NOMO-1 (cell line): ENCODE results near the gene ISYNA1.

ENCODE experiments used
- DNase-seq, 2 experiments: peaks; one replicate each; lab custom pipeline; 2025; ENCODE audit not compliant: unreplicated experiment in 2 of 2; lab: John Stamatoyannopoulos, UW

The ISYNA1 gene

GRCh38 chr19:18437491-18438330 is at the start of gene ISYNA1:
ISYNA1 (minus strand) TSS chr19:18438133; CDS start chr19:18437979, 154 bp downstream.
- DNase-seq: peak in 1 of 2 experiments; percentile 11

GRCh38 chr19:18486746-18487145 is 48.8 kb upstream of the ISYNA1 start:
- DNase-seq: no peak

DNA sequence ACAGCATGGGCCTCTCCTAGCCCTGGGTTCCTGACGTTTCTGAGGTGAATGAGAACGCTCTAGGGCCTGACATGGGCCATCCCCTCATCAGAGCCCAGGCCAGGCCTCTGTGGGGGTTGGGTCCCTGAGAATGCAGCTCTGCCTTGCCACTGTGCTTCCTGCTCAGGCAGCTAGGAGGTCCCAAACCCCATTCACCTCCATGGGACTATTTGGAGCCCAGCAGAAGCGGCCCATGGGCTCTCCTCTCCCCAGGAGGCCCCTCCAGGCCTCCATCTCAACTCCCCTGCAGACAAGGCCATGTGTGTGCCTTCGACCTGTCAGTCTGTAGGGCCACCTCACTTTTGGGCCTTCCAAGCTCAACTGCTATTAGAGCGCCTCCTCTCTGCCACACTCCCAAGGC is 47.1 kb upstream of the ISYNA1 start:
- DNase-seq: no peak

DNA sequence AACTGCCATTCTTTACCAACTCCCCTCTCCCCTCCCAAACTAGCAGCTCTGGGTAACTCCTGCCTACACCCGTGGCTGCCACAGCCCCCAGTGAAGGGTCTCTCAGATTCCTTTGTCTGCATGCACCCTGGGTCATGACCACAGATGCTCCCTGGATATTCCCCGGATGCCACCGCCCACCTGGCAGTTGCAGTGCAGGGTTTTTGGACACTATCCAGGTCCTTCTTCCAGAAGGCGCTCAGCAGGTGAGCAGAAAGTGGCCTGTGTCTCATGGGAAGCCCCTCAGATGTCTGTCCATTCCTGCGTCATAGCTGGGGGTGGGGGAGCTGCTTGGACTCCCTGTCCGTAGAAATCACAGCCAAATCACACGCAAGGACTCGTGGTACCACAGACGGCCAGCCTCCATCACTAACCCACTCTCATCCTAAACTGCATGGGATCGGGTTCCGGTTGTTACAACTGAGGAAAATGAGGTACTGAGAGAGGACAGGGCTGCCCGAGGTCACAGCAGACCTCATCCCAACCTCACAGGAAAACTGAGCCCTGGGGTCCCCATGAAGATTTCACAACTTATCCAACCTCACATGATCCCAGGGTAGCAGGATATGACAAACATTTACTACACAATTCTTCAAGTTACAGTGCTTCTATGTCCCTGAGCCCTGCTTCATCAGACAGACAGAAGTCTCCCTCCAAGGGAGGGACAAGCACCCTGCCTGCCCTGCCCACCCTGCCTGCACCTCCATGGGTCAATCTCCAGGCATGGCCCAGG is 45.4 kb upstream of the ISYNA1 start:
- DNase-seq: no peak

- no peak for DNase-seq
These were observed 43.7 kb upstream of the ISYNA1 start for GRCh38 chr19:18481505-18482222.

- DNase-seq: no peak
These were observed 42.2 kb upstream of the ISYNA1 start for GRCh38 chr19:18480006-18480691.

GRCh38 chr19:18478545-18479311 is 40.8 kb upstream of the ISYNA1 start:
- DNase-seq: peak; percentile 87 to 96

- no peak for DNase-seq
These were observed 40.0 kb upstream of the ISYNA1 start for GRCh38 chr19:18477974-18478373.

DNA sequence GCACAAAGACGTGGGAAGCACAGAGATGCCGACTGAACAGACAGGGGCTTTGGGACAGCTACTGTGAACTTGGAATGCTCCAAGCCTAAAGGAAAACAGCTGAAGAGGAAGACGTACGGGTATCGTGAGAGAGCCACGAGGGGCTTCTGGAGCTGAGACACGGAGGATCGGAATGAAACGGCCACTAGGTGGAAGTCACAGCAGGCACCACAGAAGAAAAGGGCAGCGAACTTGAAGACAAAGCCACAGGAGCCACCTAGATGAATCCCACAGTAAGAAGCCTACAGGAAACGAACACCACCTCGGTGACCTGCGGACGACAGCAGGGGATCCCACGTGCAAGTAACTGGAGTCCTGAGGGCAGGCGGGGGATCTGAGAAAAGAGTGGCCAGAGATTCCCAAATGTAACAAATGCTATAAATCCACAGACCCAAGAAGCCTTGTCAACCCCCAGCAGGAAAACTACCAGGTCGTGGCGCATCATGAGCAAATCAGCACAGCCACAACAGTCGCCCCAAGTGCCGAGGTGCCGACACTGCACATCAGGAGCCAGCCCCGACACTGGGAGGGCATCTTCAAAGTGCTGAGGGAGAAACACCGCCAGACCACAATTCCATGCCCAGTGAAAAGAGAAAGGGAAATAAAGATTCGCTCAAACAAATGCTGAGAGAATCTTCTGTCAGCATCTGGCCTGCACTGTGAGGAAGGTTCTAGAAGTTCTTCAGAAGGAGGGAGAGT is 39.3 kb upstream of the ISYNA1 start:
- peak in 1 of 2 experiments; percentile 13 for DNase-seq

- DNase-seq: no peak
These were observed 38.6 kb upstream of the ISYNA1 start for GRCh38 chr19:18476507-18477041.

GRCh38 chr19:18475762-18476331 is 37.9 kb upstream of the ISYNA1 start:
- no peak for DNase-seq

DNA sequence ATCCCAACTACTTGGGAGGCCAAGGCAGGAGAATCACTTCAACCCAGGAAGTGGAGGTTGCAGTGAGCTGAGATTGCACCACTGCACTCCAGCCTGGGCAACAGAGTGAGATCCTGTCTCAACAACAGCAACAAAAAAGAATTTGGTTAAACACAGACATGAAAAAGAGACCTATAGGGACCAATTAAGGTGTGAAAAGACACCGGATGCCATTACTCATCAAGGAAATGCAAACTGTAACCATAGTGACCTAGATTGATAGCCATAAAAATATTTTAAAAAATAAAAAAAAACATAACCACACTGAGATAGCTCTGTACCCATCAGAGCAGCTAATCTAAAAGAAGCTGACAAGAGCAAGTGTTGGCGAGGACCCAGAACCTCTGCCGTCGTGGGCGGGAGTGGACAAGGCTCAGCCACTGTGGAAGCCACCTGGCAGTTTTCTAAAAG is 37.1 kb upstream of the ISYNA1 start:
- no peak for DNase-seq

DNA sequence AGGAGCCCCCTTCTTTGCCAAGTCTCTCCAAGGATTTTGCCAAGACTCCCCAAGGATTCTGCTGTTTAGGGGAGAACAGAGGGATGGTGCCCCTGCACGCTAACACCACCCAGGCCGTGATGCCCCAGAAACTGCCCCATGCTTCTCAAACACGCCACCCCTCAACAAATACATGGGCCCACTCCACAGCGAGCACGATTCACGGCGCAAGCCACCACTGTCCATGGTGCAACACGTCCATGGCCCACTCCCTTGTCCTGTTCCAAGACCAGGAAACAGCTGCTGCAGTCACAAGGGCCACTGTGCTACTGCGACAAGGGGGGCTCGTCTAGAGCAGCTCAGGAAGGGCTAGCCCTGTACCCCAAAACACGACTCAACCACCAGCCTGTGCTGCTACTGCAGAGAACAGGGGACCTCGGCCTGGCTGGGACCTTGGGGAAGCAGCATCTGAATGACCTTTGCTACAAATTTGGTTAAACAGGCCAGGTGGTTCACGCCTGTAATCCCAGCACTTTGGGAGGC is 36.5 kb upstream of the ISYNA1 start:
- no peak for DNase-seq

- DNase-seq: no peak
These were observed 35.8 kb upstream of the ISYNA1 start for GRCh38 chr19:18473706-18474087.

DNA sequence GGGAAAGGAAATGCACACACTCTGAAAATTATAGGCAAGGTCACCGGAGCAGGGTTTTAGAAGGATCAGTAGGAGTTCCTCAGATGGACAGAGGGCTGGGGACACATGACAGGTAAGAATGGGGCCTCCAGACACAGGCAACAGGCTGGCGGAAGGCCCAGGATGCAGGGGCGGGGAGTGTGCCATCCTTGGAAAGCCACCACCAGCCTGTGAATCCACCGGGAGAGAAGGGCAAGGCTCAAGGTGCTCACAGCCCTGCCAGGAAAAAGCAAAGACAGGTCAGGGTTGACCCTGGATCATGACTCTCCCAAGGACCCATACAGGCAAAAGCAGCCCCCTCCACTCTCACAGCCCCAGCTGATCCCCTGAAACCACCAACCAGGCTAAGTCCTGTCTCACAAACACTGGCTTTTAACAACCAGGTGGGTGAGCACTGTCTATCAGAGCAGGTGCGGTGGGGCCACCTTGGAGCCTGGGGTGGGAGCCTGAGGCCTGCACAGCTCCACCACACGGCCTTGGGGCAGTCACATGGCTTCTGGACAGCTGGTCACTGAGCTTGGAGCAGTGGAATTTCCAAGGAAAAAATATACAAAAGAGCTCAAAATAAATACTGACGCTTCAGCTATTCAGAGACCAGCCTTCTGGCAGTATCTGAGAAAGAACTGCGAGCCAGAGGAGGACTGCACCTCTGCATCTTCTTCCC is 35.2 kb upstream of the ISYNA1 start:
- DNase-seq: no peak

DNA sequence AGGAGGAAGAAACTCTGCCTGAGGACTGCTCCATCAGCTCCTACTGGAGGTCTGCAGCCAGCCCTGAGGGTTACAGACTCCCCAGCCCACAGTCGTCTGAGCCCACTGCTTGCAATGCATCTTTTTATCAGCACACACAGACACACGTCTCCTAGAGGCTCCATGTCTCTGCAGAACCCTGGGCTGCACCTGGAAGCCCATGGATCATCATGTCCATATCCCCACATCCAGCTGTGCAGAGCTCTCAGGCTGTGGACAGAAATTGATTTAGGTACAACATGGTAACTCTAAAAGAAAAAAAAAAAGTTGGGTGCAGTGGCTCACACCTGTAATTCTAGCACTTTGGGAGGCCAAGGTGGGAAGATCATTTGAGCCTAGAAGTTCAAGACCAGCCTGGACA is 32.9 kb upstream of the ISYNA1 start:
- no peak for DNase-seq

- peak; percentile 38 for DNase-seq
These were observed 31.3 kb upstream of the ISYNA1 start for GRCh38 chr19:18469069-18469846.
